Esophagus muscularis mucosa (tissue), 4 donors: Measurements from ENCODE around the gene RELCH. TPM values are rescaled to one million over a fixed set of nuclear protein-coding genes. Genes with fewer than 3 reads are reported as not detected.

Experiments
- DNase-seq: peaks from one replicate; pipeline ENCODE4 v3.0.0-alpha.2; 2017; ENCODE audit errors: extremely low spot score
- H3K27ac ChIP-seq, 4 donors: fragments of 200-600 bp; sonication (generic); replicated peaks in 1 of 4; 1 replicate in 3 of 4; 2 replicates in 1 of 4; pipeline ENCODE4 v1.5.1; 2016 to 2019; ENCODE audit warnings: mild to moderate bottlenecking in 1 of 4
- H3K27me3 ChIP-seq, 4 donors: fragments of 200-600 bp; sonication (generic); one replicate each; pipeline versions ENCODE4 v1.5.1 to v1.6.0; 2016 to 2019
- H3K36me3 ChIP-seq, 4 donors: fragments of 200-600 bp; sonication (generic); one replicate each; pipeline ENCODE4 v1.5.1; 2016 to 2019
- H3K4me1 ChIP-seq, 4 donors: fragments of 200-600 bp; sonication (generic); one replicate each; pipeline ENCODE4 v1.5.1; 2016 to 2019
- H3K4me3 ChIP-seq, 4 donors: fragments of 200-600 bp; sonication (generic); 1 replicate in 2 of 4; 2 replicates in 2 of 4; pipeline ENCODE4 v1.5.1; 2016 to 2019; ENCODE audit warnings: mild to moderate bottlenecking in 4 of 4, moderate library complexity in 1 of 4
- H3K9me3 ChIP-seq, 4 donors: fragments of 200-600 bp; sonication (generic); 1 replicate in 3 of 4; 2 replicates in 1 of 4; pipeline ENCODE4 v1.5.1; 2016 to 2019
- EP300 ChIP-seq: sonication (generic); formaldehyde crosslinking; IDR thresholded peaks from one replicate; pipeline ENCODE4 v1.6.1; 2017; ENCODE audit warnings: antibody characterized with exemption
- POLR2A ChIP-seq: fragments of 450-650 bp; IDR thresholded peaks from one replicate; pipeline ENCODE4 v1.6.1; 2017; ENCODE audit warnings: antibody characterized with exemption, moderate library complexity, mild to moderate bottlenecking, low read depth
- POLR2AphosphoS5 ChIP-seq, 2 donors: sonication (generic); formaldehyde crosslinking; IDR thresholded peaks; one replicate each; pipeline ENCODE4 v1.6.1; 2017; ENCODE audit warnings: antibody characterized with exemption in 2 of 2
- WGBS: methylation state at CpG from one replicate; pipeline ENCODE4 v1.1.5; 2018; 5-methylcytosine and 5-hydroxymethylcytosine counted together
- intact Hi-C: fragments of 100-400 bp; cut with DNase I; formaldehyde crosslinking; loops from one replicate; pipeline ENCODE4 v1.15.1; 2023
- total RNA-seq, 4 donors: library from RNA; depleted of rRNA; stranded (reverse); fragments of >200 nt; gene quantifications; one replicate each; pipeline versions ENCODE4 v1.1.0 to v1.2.1, GENCODE V29; 2016
- TF ChIP-seq, protein P1 (sequence below), 3 experiments: fragments of 200-600 bp in 2 of 3; fragments of 450-650 bp in 1 of 3; sonication (generic) in 2 of 3; IDR thresholded peaks; one replicate each; pipeline ENCODE4 v1.5.1; 2017 to 2019; ENCODE audit warnings: antibody characterized with exemption in 3 of 3, mild to moderate bottlenecking in 2 of 3, moderate library complexity in 1 of 3

Gene RELCH
- total RNA-seq, 4 donors from 2014 or later, result 15.9 to 17.9 (median 17.5) TPM

DNA sequence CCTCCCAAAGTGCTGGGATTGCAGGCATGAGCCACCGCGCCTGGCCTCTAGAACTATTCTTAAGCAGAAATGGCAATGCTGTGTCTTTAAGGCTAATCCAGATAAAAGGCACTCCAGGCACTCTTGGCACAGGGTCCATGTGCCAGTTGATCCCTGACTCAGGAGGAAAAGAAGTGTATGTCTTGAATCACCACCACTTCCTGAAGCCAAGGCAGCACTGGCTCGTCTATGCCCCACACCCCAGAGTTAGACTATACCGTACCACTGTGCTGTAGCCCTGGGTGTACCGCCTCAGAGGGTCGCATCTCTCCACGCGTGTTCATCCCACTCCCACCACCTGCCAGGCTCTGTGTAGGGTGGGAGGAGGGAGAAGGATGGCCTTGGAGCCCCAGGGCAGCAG is 147.1 kb downstream of the RELCH start:
- Histone ChIP-seq H3K27me3 (peaks cover 0 to 42% (median 0%) of the 10 kb centered on the region in 4 donors), H3K9me3 (no peaks in the 10 kb centered on the region), H3K27ac (no peak overlapping the region), H3K36me3 (no peaks in the 10 kb centered on the region), H3K4me3 (no peak overlapping the region), H3K4me1 (peaks cover 0 to 10% (median 3%) of the 10 kb centered on the region in 4 donors)
- intact Hi-C loops, result no loop called here
- TF ChIP-seq POLR2A, result no peak
- TF ChIP-seq, protein P1, sequence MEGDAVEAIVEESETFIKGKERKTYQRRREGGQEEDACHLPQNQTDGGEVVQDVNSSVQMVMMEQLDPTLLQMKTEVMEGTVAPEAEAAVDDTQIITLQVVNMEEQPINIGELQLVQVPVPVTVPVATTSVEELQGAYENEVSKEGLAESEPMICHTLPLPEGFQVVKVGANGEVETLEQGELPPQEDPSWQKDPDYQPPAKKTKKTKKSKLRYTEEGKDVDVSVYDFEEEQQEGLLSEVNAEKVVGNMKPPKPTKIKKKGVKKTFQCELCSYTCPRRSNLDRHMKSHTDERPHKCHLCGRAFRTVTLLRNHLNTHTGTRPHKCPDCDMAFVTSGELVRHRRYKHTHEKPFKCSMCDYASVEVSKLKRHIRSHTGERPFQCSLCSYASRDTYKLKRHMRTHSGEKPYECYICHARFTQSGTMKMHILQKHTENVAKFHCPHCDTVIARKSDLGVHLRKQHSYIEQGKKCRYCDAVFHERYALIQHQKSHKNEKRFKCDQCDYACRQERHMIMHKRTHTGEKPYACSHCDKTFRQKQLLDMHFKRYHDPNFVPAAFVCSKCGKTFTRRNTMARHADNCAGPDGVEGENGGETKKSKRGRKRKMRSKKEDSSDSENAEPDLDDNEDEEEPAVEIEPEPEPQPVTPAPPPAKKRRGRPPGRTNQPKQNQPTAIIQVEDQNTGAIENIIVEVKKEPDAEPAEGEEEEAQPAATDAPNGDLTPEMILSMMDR (IDR thresholded peaks at IDR 0.05), result no peak
- TF ChIP-seq POLR2AphosphoS5 (IDR thresholded peaks at IDR 0.05), result no peak
- TF ChIP-seq EP300, result no peak
- WGBS, result 100% methylated on average over 6 of the region's 8 CpGs
- DNase-seq, result no peak

DNA sequence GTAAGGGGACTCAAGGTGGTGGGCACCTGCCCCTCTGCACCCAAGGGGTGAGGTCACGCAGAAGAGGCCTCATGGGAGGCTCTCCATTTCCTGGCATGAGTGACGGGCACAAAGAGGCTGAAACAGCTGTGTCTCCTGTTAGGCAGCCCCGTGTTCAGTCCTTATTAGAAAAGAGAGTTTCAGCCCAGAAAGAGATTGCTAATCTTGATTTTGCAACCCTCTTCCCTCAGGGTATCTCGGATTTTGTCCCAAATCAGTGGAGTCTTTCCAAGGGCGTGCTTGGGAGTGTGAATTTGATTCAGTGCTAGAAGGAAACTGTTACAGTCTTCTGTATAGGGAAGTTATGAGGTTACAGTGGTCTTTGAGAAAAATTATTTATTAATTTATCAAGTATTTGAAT is 148.4 kb downstream of the RELCH start:
- WGBS, result 70% methylated on average over 3 of the region's 5 CpGs
- TF ChIP-seq POLR2AphosphoS5 (IDR thresholded peaks at IDR 0.05), result no peak
- TF ChIP-seq, protein P1 (IDR thresholded peaks at IDR 0.05), result no peak
- no peak for TF ChIP-seq POLR2A
- intact Hi-C loops, result no loop called here
- no peak overlapping the region for H3K27ac ChIP-seq
- H3K4me1 ChIP-seq, result peaks cover 0 to 4% (median 0%) of the 10 kb centered on the region in 4 donors
- no peak for DNase-seq
- H3K36me3 ChIP-seq, result no peaks in the 10 kb centered on the region
- no peaks in the 10 kb centered on the region for H3K9me3 ChIP-seq
- peaks cover 0 to 28% (median 0%) of the 10 kb centered on the region in 4 donors for H3K27me3 ChIP-seq
- H3K4me3 ChIP-seq, result no peak overlapping the region

DNA sequence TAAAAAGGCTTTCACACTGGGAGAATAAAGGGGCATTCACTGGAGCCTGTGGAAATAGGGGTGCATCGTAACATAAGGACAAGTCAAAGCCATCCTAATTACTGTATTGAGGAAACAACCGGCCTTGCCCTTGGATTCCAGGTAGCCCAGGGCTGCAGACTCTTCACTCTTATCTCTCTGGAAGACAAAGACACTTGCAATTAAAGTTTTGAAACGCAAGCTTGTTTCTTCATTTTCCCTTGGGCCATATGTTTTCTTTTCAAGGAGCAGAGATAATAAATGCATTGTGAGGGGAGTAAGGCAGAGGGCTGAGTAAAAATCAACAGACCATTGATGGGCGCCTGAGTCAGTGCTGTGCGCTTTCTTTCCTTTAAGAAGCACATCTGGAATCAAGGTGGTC is 149.6 kb downstream of the RELCH start:
- intact Hi-C loops, result no loop called here
- Histone ChIP-seq H3K4me1 (no peaks in the 10 kb centered on the region), H3K4me3 (no peak overlapping the region), H3K27ac (no peak overlapping the region), H3K9me3 (no peaks in the 10 kb centered on the region), H3K36me3 (no peaks in the 10 kb centered on the region), H3K27me3 (peaks cover 0 to 17% (median 0%) of the 10 kb centered on the region in 4 donors)
- no peak for DNase-seq
- TF ChIP-seq POLR2A, result no peak
- TF ChIP-seq EP300, result no peak
- no peak for TF ChIP-seq POLR2AphosphoS5 (IDR thresholded peaks at IDR 0.05)
- TF ChIP-seq, protein P1 (IDR thresholded peaks at IDR 0.05), result no peak
- 85% methylated on average over 5 of the region's 5 CpGs for whole genome bisulfite sequencing

DNA sequence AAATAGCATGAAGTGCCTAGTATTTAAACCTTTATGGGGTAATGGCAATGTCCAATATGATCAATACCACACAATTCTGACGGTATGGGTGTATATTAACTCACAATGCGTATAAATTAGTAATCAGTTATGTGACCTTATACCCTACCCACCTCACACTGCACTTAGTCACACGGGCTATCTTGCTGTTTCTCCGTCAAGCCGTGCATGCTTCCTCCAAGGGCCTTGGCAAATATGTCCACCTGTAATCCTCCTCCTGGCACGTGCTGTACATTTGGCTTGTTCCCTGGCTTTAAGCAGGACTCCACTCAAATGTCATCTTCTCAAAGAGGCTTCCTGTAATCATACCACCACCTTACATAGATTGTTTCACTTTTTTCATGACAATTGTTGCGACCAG is 150.3 kb downstream of the RELCH start:
- WGBS, result 84% methylated on average over 7 of the region's 7 CpGs
- intact Hi-C loops, result no loop called here

More for the DNA sequence above, 150.3 kb downstream of the RELCH start:
- H3K27me3 ChIP-seq, result peaks cover 0 to 15% (median 0%) of the 10 kb centered on the region in 4 donors
- H3K27ac ChIP-seq, result no peak overlapping the region
- H3K36me3 ChIP-seq, result no peaks in the 10 kb centered on the region
- TF ChIP-seq POLR2AphosphoS5 (IDR thresholded peaks at IDR 0.05) (no peak), POLR2A (no peak), EP300 (no peak)
- TF ChIP-seq, protein P1 (IDR thresholded peaks at IDR 0.05), result no peak
- no peak for DNase-seq
- H3K4me3 ChIP-seq, result no peak overlapping the region
- H3K9me3 ChIP-seq, result no peaks in the 10 kb centered on the region
- no peaks in the 10 kb centered on the region for H3K4me1 ChIP-seq
